Mammary epithelial cell (primary cell): ENCODE results near the gene PNISR.

Experiments used
- CTCF ChIP-seq, 2 donors: IDR thresholded peaks in 1 of 2; conservative IDR thresholded peaks in 1 of 2; 2 replicates each; pipeline ENCODE4 v1.5.1; 2011 to 2012; ENCODE audit warnings: inconsistent platforms in 2 of 2, low read length in 2 of 2, mild to moderate bottlenecking in 2 of 2, control low read depth in 1 of 2, low read depth in 1 of 2; ENCODE audit not compliant: insufficient read depth in 1 of 2; ENCODE audit errors: extremely low read depth in 1 of 2
- EZH2 ChIP-seq: IDR thresholded peaks from 2 replicates; pipeline ENCODE4 v1.6.1; 2012; ENCODE audit warnings: low read length, inconsistent platforms, borderline replicate concordance

- TF ChIP-seq CTCF (conservative IDR thresholded peaks at IDR 0.05 in 1 of 2, IDR thresholded peaks at IDR 0.05 in 1 of 2; ENCODE audit: extremely low read depth in 1 of 2, insufficient read depth in 1 of 2, low read depth in 1 of 2, low read length in 2 of 2) (no peak), EZH2 (no peak)
These were observed 15.4 kb downstream of the PNISR start for GRCh38 chr6:99409672-99410071.
